Neural cell (in vitro differentiated cells): ENCODE results near the gene NME3.

Source experiments
- CTCF ChIP-seq: fragments of 450-650 bp; IDR thresholded peaks from 2 replicates; pipeline ENCODE4 v1.5.1; 2014; ENCODE audit warnings: antibody characterized with exemption, mild to moderate bottlenecking, moderate library complexity; ENCODE audit not compliant: poor library complexity, severe bottlenecking
- EP300 ChIP-seq: fragments of 450-650 bp; conservative IDR thresholded peaks from 2 replicates; pipeline ENCODE4 v1.6.1; 2014; ENCODE audit warnings: antibody characterized with exemption, mild to moderate bottlenecking, moderate library complexity; ENCODE audit not compliant: poor library complexity, severe bottlenecking
- EZH2 ChIP-seq: fragments of 200-600, 300-800 bp; shearing (Covaris generic), sonication (generic); IDR thresholded peaks from 2 replicates; pipeline ENCODE4 v1.6.1; 2014; ENCODE audit warnings: antibody characterized with exemption, low read length, borderline replicate concordance, mild to moderate bottlenecking; ENCODE audit not compliant: insufficient read depth, poor library complexity, severe bottlenecking
- RAD21 ChIP-seq: fragments of 450-650 bp; conservative IDR thresholded peaks from 2 replicates; pipeline ENCODE4 v1.6.1; 2014; ENCODE audit warnings: antibody characterized with exemption, mild to moderate bottlenecking, moderate library complexity
- REST ChIP-seq: IDR thresholded peaks from 2 replicates; pipeline ENCODE4 v1.6.1; 2012; ENCODE audit warnings: borderline replicate concordance
- SMC3 ChIP-seq: fragments of 450-650 bp; conservative IDR thresholded peaks from 2 replicates; pipeline ENCODE4 v1.6.1; 2014; ENCODE audit warnings: antibody characterized with exemption, mild to moderate bottlenecking, moderate library complexity; ENCODE audit not compliant: poor library complexity

GRCh38 chr16:1772362-1772907, 1.1 kb upstream of the NME3 start, which contains the start of gene EME2:
- TF ChIP-seq CTCF (no peak), EZH2 (no peak), RAD21 (no peak), SMC3 (no peak), REST (no peak), EP300 (no peak)
